WERI-Rb-1 (cell line): ENCODE data around the gene NDUFAF3.

Experiments
- DNase-seq: peaks from one replicate; pipeline ENCODE4 v3.0.0-alpha.2; 2020
- H3K27ac ChIP-seq: fragments of 250-450 bp; sonication (Bioruptor Pico); 2 replicates; pipeline ENCODE4 v1.5.1; 2020; ENCODE audit warnings: mild to moderate bottlenecking, moderate library complexity
- H3K27me3 ChIP-seq: fragments of 250-450 bp; sonication (Bioruptor Pico); 2 replicates; pipeline ENCODE4 v1.5.1; 2021; ENCODE audit warnings: mild to moderate bottlenecking, low read depth, moderate library complexity; ENCODE audit not compliant: insufficient read depth, severe bottlenecking
- H3K36me3 ChIP-seq: fragments of 250-450 bp; sonication (Bioruptor Pico); 2 replicates; pipeline ENCODE4 v1.5.1; 2020; ENCODE audit warnings: mild to moderate bottlenecking, moderate library complexity
- H3K4me3 ChIP-seq: 2 replicates; pipeline ENCODE4 v1.5.1; 2011; ENCODE audit warnings: low read depth, mild to moderate bottlenecking, control low read depth, low read length
- H3K9me3 ChIP-seq: fragments of 250-450 bp; sonication (Bioruptor Pico); 2 replicates; pipeline ENCODE4 v1.5.1; 2021; ENCODE audit warnings: mild to moderate bottlenecking, moderate library complexity; ENCODE audit not compliant: severe bottlenecking
- TF ChIP-seq, protein P1 (sequence below): IDR thresholded peaks from 2 replicates; pipeline ENCODE4 v1.5.1; 2011; ENCODE audit warnings: low read depth, mild to moderate bottlenecking, control low read depth, inconsistent platforms, low read length

Gene NDUFAF3

DNA sequence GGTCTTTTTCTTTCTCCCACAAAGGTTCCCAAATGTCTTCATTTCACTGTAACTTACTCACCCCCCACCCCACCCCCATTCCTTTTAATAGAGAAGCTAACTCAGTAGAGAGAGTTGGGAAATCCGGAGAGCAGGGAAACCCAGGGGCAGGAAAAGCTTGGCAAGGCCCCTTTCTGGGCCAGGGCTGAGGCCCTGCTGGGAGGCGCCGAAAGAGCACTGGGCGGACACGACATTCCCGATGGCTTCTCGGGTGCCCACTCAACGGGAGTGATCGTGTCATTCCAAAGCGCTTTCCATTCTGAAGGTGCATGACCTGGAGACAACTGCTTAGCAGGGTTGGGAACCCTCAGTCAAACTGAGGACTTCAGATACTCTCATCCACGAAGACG lies 2.0 kb upstream of the NDUFAF3 start:
- TF ChIP-seq, protein P1, sequence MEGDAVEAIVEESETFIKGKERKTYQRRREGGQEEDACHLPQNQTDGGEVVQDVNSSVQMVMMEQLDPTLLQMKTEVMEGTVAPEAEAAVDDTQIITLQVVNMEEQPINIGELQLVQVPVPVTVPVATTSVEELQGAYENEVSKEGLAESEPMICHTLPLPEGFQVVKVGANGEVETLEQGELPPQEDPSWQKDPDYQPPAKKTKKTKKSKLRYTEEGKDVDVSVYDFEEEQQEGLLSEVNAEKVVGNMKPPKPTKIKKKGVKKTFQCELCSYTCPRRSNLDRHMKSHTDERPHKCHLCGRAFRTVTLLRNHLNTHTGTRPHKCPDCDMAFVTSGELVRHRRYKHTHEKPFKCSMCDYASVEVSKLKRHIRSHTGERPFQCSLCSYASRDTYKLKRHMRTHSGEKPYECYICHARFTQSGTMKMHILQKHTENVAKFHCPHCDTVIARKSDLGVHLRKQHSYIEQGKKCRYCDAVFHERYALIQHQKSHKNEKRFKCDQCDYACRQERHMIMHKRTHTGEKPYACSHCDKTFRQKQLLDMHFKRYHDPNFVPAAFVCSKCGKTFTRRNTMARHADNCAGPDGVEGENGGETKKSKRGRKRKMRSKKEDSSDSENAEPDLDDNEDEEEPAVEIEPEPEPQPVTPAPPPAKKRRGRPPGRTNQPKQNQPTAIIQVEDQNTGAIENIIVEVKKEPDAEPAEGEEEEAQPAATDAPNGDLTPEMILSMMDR: no peak
- no peak for DNase-seq
- no peaks in the 10 kb centered on the region for H3K27me3 ChIP-seq
- peaks cover 35% of the 10 kb centered on the region for H3K36me3 ChIP-seq
- no peaks in the 10 kb centered on the region for H3K9me3 ChIP-seq
- H3K4me3 ChIP-seq: peak overlapping the region; percentile 75
- peak overlapping the region; percentile 97 for H3K27ac ChIP-seq

DNA sequence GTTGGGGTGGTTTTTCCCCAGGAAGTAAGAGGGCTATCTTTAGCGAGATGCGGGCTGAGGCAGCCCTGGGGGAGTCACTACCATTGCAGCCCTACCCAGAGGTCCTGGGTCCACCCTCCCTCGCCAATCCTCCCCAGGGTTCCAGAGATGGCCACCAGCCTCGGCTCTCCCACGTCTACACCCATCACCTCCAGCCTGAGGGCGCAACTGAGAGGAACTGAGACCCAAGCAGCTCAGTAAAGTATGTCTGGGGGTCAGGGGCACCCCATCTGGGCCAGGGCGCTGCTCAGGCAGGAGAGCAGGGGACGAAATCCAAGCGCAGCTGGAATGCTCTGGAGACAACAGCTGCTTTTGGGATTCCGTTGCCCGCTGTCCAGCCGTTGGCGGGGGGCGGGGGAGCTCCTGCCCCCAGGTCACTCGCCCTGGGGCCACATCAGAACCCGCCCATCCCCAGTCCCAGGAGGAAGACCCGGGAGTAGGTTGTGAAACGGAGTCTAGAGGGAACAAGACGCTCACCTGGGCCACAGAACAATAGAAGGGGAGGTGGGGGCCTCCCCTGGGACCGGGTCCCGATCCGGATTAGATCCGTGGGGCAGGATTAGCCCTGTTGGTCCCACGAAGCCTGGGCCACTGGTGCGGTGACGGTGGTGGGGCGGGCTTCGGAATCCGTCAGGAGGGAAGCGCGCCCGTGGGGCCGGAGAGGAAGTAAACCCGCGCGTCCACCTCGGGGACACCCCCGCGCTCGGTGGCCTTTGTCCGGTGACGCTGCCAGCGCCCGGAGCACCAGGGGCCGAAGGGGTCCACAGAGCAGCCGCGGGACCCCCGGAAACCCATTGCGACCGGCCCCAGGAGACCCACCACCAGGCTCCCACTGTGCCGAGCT lies 1.4 kb upstream of the NDUFAF3 start:
- H3K27ac ChIP-seq: peak overlapping the region; percentile 97
- H3K4me3 ChIP-seq: peak overlapping the region; percentile 75
- H3K9me3 ChIP-seq: no peaks in the 10 kb centered on the region
- no peaks in the 10 kb centered on the region for H3K27me3 ChIP-seq
- TF ChIP-seq, protein P1: no peak
- peaks cover 35% of the 10 kb centered on the region for H3K36me3 ChIP-seq
- DNase-seq: peak; percentile 60

DNA sequence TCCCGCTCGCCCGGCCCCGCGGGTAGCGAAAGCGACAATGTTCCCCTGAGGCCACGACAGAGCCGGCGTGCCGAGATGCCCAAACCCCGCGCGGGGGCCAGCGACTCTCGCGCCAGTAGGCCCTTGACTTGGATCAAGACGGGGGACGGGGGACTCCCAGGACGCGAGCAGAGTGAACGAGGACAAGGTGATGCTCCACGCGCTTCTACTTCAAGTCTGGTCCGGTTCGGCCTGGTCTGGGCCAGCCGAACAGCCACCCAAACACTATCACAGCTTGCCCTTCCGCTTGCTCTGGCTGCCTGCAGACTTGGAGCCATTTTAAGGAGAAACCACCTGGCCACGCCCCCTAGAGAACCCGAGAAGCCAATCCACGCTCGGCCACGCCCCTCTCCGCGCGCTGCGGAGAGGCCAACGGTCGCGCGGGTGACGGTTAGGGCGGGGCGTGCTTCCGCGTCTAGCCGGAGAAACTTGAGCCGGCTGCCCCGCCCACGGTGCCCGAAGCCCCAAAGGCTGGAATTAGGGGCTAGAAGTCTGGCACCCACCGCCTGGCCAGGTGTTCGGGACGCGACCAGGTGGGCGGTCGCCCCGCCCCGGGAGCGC lies 608 bp upstream of the NDUFAF3 start:
- peak; percentile 99 for DNase-seq
- peaks cover 35% of the 10 kb centered on the region for H3K36me3 ChIP-seq
- TF ChIP-seq, protein P1: no peak
- H3K27ac ChIP-seq: peak overlapping the region; percentile 97
- no peaks in the 10 kb centered on the region for H3K27me3 ChIP-seq
- H3K9me3 ChIP-seq: no peaks in the 10 kb centered on the region
- peak overlapping the region; percentile 75 for H3K4me3 ChIP-seq

DNA sequence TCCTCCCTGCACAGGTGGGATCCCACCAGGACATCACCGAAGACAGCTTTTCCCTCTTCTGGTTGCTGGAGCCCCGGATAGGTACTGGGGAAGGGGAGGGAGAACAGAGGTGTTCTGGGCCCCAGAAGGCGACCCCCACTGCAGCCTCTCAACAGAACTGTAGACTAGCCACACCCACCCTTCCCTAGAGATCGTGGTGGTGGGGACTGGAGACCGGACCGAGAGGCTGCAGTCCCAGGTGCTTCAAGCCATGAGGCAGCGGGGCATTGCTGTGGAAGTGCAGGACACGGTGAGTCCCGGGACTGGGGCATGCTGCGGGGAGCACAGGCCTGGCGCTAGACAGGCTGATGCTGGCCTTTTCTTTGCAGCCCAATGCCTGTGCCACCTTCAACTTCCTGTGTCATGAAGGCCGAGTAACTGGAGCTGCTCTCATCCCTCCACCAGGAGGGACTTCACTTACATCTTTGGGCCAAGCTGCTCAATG lies 809 bp downstream of the NDUFAF3 start:
- Histone ChIP-seq H3K27ac (peak overlapping the region; percentile 97), H3K9me3 (no peaks in the 10 kb centered on the region), H3K36me3 (peaks cover 47% of the 10 kb centered on the region)

DNA sequence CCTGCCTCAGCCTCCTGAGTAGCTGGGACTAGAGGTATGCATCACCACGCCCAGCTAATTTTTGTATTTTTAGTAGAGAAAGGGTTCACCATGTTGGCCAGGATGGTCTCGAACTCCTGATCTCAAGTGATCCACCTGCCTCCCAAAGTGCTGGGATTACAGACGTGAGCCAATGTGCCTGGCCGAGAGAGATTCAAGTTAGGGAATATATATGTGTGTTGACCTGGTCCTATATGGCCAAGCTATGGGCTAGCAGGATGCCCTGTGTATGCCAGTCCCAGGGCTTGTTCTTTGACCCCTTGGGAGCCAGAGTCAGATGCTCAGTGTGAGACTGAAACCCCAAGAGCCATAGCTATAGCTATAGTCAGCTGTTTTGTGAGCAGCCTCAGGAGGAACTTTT lies 1.9 kb downstream of the NDUFAF3 start:
- no peaks in the 10 kb centered on the region for H3K27me3 ChIP-seq
- H3K9me3 ChIP-seq: no peaks in the 10 kb centered on the region
- TF ChIP-seq, protein P1: no peak
- H3K27ac ChIP-seq: no peak overlapping the region
- peaks cover 56% of the 10 kb centered on the region for H3K36me3 ChIP-seq
- no peak overlapping the region for H3K4me3 ChIP-seq
- DNase-seq: no peak

More for the DNA sequence above, 809 bp downstream of the NDUFAF3 start:
- TF ChIP-seq, protein P1: no peak
- no peaks in the 10 kb centered on the region for H3K27me3 ChIP-seq
- no peak for DNase-seq
- peak overlapping the region; percentile 75 for H3K4me3 ChIP-seq
